ENCODE data around the gene INF2. TPM values are rescaled to one million over a fixed set of nuclear protein-coding genes. Genes with fewer than 3 reads are reported as not detected.

INF2 gene
- total RNA-seq, 4 donors from 2014 or later: 50.9 to 104 (median 87.5) TPM

DNA sequence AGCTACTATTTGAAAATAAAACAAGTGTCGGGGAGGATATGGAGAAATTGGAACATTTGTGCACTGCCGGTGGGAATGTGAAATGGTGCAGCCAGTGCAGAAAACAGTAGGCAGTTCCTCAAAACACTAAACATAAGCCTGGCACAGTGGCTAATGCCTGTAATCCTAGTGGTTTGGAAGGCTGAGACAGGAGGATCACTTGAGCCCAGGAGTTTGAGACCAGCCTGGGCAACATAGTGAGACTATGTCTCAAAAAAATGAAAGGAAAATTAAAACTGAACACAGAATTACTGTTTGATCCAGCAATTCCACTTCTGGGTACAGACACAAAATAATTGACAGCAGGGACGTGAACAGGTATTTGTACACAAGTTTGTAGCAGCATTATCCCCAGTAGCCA is 76.1 kb downstream of the INF2 start:
- TF ChIP-seq, protein P1, sequence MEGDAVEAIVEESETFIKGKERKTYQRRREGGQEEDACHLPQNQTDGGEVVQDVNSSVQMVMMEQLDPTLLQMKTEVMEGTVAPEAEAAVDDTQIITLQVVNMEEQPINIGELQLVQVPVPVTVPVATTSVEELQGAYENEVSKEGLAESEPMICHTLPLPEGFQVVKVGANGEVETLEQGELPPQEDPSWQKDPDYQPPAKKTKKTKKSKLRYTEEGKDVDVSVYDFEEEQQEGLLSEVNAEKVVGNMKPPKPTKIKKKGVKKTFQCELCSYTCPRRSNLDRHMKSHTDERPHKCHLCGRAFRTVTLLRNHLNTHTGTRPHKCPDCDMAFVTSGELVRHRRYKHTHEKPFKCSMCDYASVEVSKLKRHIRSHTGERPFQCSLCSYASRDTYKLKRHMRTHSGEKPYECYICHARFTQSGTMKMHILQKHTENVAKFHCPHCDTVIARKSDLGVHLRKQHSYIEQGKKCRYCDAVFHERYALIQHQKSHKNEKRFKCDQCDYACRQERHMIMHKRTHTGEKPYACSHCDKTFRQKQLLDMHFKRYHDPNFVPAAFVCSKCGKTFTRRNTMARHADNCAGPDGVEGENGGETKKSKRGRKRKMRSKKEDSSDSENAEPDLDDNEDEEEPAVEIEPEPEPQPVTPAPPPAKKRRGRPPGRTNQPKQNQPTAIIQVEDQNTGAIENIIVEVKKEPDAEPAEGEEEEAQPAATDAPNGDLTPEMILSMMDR (IDR thresholded peaks at IDR 0.05): no peak
- DNase-seq (ENCODE audit: low spot score) (no peak), ATAC-seq (ENCODE audit: low FRiP score) (no peak)

- DNase-seq (ENCODE audit: low spot score) (no peak), ATAC-seq (ENCODE audit: low FRiP score) (no peak)
- TF ChIP-seq, protein P1 (IDR thresholded peaks at IDR 0.05): no peak
These were observed 76.9 kb downstream of the INF2 start for GRCh38 chr14:104766256-104766862.

- DNase-seq (ENCODE audit: low spot score) (no peak), ATAC-seq (ENCODE audit: low FRiP score) (no peak)
- TF ChIP-seq, protein P1 (IDR thresholded peaks at IDR 0.05): no peak
These were observed 77.6 kb downstream of the INF2 start for GRCh38 chr14:104766863-104767633.

- DNase-seq (ENCODE audit: low spot score) (no peak), ATAC-seq (ENCODE audit: low FRiP score) (no peak)
- TF ChIP-seq, protein P1 (IDR thresholded peaks at IDR 0.05): no peak
These were observed 78.2 kb downstream of the INF2 start for GRCh38 chr14:104767634-104767918.

DNA sequence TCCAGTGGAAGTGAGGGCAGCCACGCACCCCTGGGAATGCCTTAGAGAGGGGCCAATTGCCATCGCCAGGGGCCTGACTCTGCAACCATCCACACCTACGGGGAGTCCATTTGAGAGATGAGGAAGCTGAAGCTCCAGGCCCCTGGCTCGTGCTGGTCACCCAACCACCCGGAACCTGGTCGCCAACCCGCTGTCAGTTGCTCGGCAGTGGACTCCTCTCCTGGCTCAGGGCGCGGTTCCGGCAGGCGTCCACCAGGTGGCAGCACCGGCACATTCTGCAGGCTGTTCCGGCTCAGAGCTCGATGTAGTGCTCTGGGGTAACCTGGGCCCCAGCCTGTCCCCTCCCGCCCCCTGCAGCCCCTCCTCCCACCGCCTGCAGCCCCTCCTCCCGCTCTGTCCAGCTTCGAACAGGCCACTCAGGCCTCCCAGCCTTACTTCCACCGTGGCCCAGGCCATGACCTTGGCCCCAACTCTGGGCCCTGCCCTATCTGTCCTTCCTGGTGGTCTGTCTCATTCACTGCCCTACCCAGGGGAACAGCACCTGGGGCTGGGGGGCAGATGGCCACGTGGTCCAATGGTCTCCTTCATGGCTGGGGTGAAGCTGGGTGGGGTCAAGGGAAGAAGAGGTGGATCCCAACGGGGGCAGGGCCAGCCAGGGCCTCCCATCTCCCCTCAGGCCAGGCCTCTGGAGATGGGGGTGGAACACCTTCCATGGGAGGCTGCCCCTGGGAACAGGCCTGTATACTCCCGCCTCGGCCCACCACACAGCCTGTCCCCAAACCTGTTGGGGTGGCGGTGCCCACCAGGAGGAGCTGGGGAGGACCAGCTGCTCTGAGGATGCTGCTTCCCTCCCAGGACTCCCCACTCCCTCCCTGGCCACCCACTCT is 79.3 kb downstream of the INF2 start:
- DNase-seq (ENCODE audit: low spot score): peak; percentile 97
- peak; percentile 75 for ATAC-seq (ENCODE audit: low FRiP score)
- TF ChIP-seq, protein P1 (IDR thresholded peaks at IDR 0.05): peak in 2 of 3 donors; percentile 47 to 68

DNA sequence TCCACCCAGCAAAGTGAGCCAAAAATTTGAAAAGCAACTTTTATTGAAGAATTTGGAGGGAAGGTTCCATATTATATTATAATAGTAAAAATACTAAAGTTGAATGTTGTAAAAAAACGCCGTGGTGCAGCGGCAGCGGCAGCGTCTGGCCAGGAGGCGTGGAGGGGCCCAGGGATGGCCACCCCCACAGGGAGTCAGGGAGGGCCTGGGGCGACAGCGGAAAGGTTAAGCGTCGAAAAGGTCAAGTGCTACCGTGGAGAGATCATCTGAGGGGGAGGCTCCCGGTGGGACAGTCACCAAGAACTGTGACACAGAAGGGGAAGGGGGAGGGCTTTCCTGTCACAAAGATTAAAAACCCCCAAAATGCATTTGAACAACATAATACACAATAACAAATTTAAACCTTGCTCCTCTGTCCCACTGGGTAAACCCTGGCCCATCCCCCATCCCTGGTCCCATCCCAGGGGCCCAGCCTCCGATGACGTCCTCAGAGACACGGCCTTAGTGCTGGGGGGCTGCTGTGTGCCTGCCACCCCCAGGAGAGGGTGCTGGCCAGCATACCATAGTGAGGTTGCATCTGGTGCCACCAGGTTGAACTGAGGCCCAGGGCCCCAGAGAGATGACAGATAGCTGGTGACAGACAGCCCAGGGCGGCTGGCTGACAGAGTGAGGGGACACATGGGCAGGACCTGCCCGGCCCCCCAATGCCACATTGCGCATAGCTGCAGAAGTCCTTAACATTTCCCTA is 80.1 kb downstream of the INF2 start:
- ATAC-seq (ENCODE audit: low FRiP score) (no peak), DNase-seq (ENCODE audit: low spot score) (no peak)
- TF ChIP-seq, protein P1 (IDR thresholded peaks at IDR 0.05): no peak

Data from omental fat pad (tissue), 4 donors.